GM19452 (cell line): ENCODE measurements around the gene JMJD7.

Source experiments
- ATAC-seq: cut with Tn5 transposase; IDR thresholded peaks from one replicate; pipeline ENCODE4 v1.9.1; 2021; ENCODE audit not compliant: unreplicated experiment

JMJD7 gene

GRCh38 chr15:41861736-41862356 lies 34.0 kb downstream of the JMJD7 start:
- ATAC-seq, result no peak

GRCh38 chr15:41862515-41863116 lies 34.7 kb downstream of the JMJD7 start:
- ATAC-seq, result no peak

GRCh38 chr15:41865490-41866055 lies 37.7 kb downstream of the JMJD7 start:
- no peak for ATAC-seq

GRCh38 chr15:41866263-41866703 lies 38.4 kb downstream of the JMJD7 start:
- ATAC-seq, result no peak

- no peak for ATAC-seq
Observed at GRCh38 chr15:41866872-41867579, 39.1 kb downstream of the JMJD7 start.

DNA sequence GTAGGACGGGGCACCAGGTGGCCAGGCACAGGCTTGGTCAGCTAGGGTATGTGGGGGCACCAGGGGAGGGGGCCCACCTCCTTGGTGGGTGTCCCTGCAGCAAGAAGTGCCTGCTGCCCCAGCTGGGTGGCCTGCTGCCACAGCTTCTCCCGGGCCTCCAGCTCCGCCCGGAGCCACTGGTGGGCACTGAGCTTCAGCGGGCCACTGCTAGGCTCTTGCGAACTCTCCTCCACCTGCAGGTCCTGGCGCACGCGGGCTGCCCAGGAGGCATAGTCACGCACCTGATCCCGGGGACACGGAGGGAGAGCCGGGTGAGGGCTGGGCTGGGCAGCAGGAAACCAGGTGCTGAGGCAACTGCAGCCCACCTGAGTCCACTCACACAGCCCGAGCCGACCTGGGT lies 40.4 kb downstream of the JMJD7 start:
- no peak for ATAC-seq

DNA sequence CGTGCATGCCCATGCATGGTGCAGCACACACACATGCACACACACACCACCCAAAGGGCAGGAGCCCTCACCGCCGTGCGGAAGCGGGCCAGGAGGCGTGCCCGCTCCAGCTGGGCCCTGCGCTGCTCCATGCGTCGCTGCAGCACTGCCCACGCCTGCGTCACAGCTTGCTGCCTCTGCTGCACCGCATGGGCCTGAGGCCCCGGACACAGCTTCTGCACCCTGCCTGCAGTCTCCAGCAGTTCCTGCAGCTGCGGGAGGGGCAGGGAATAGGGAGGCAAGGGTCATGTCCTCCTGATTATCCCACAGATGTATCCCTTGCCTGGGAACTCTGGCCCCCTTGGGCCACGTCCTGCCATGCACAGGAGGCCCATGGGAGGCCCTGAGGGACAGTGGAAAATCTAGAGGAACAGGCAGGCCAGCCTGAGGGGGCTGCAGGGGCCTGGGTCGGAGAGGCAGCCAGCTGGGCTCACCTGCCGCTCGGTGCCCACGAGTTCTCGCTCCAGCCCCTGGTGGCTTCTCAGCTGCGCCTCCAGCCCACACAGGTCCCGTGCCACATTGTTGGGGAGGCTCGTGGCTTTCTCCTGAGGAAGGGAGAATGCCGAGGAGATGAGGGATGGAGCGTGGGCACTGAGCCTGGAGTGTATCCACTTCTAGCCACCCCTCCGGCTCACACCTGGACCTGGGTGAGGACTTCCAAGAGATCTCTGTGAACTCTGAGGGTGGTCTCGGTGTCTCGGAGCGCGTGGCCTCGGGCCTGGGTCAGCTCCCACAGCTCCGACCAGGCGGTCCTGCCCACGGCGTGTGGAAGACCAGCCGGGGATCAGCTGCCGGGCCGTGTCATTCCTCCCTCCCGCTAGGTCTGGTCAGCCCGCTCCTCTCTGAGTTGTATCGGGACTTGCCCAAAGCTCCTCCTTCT lies 42.1 kb downstream of the JMJD7 start:
- ATAC-seq, result no peak

DNA sequence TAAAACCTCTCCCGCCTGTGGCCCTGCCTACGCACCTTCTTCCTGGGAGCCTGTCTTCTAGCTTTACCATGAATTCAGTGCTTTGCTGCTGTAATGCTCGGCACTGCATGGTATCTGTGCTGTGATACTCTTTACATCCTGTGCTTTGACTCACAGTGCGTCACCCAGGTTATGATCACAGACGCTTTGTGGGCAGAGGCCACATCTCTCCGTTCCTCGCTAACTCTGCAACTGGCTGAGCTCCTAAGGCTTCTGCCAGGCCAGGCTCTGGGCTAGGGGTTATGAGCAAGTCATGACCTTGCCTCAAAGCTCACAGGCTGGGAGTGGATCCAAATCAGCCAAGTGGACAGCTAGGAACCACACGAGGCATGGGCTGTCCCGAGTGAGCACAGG lies 42.8 kb downstream of the JMJD7 start:
- no peak for ATAC-seq

DNA sequence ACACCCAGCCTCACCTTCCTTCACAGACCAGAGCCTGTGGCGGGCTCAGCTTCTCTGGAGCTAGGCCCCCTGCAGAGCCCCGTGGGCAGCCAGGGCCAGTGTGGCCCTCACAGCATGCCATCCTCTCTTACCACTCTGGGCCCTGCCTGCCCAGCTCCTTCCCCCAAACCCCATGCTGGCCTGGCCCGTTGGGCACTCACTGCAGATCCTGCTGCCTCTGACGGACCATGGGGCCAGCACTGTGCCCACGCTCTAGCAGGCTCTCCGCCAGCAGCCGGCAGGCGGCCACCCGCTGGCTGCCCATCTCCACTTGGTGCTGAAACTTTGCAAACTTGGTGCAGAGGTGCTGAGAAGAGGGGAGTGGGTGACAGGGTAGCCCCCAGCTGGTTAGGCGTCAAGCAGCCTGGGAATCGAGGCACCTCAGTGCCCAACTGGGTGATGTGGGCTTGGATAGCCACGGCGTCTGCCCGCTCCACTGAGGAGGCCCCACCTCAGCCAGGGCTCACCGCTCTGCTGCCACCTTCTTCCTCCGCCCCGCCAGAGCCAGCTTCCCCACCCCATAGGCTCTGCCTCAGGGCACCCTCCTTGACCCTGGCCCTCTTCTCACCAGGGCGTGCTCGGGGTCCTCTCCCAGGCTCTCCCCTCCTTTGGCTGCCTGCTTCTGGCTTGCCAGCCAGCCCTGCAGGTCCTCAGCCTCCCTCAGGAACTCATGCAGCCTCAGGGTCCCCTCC lies 43.4 kb downstream of the JMJD7 start:
- ATAC-seq, result no peak

DNA sequence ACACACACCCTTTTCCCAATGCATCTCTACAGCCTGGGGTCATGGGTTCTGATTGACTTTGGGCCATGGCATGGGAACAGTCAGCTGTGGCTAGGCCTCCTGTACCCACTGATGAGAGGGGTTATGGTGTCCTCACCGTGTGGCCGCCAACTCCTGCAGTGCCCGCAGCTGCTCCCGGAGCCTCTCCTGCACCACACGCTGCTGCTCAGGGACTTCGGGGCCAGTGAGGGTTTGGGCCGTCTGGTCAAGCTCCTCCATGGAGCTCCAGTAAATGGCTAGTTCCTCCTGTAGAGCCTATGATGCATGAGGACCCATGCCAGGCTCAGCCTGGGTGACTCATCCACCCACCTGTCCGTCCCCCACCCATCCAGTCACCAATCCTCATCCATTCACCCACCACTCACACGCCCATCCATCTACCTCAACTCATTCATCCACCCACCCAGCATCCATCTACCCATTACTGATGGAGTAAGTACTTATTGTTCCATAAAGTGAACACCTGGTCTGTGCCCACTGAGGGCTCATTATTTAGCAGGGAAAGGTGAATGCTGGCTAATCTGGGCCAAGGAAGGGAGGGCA lies 44.4 kb downstream of the JMJD7 start:
- no peak for ATAC-seq

DNA sequence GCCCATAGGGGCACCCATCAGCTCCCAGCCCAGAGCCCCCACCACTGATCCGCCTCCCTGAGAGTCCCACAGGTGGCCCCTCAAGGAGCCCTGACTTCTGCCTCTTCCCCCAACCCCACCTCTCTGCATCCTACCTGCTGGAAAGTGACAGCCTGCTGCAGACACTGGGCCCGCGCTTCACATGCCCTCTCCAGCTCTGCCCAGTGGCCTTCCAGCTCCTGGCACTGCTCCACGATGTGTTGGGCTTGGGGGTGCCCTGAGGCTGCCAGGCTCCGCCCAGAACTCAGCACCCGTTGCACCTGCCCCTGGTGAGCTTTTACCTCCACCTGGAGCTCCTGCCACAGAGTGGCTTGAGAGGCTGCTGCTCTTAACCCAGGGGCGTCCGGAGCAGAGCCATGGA lies 45.8 kb downstream of the JMJD7 start:
- no peak for ATAC-seq

DNA sequence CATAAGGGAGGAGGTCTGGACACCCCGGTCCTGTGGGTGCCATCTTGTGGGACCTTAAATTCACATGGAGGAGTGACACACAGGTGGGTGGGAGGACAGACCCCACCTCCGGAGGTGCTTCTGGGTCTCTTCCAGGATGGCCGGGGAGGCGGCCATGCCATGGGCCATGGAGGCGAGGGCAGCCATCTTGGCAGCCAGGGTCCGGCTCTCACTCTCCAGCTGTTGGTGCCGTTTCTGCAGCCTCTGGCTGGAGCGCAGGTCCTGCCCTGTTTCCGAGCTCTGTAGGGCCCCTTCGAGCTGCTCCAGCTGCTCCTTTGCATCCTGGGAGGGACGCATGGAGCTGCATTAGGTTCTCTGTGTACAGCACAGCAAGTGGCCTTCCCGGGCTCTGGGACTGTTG lies 46.8 kb downstream of the JMJD7 start:
- no peak for ATAC-seq

DNA sequence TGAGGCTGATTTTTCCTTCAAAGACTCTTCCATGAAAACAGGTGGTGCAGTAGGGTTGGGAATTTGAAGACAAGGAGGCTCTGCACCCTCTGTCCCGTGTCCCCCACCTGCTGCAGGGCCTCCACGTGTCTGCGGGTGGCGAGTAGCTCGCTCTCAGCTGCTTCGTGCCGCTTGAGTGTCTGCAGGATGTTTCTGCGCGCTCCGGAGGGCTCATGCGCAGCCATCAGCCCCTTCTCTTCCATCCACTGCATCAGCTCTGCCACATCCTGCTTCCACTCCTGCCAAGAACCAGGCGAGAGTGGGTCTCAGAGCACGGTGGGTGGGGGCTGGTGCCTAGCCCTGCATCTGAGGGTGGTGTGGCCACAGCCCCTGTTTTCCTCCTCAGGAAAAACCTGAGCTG lies 48.1 kb downstream of the JMJD7 start:
- no peak for ATAC-seq

DNA sequence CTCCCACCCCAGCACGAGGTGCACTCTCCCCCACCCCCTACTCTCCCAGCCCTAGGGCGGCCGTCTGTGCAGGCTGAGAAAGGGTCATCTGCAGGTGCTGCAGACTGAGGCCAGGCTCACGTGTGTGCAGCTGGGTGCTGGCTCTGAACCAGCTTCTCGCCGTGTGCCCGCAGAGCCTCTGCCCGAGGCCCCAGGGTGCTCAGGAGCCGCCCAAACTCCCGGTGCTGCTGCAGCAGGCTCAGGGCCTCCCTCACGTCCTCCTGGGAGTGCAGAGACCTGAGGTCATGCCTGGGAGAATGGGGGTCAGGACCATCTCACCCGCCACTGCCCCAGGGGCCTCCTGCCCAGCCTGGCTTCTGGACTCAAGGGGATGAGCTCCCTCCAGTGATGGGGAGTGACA lies 48.8 kb downstream of the JMJD7 start:
- ATAC-seq, result no peak

DNA sequence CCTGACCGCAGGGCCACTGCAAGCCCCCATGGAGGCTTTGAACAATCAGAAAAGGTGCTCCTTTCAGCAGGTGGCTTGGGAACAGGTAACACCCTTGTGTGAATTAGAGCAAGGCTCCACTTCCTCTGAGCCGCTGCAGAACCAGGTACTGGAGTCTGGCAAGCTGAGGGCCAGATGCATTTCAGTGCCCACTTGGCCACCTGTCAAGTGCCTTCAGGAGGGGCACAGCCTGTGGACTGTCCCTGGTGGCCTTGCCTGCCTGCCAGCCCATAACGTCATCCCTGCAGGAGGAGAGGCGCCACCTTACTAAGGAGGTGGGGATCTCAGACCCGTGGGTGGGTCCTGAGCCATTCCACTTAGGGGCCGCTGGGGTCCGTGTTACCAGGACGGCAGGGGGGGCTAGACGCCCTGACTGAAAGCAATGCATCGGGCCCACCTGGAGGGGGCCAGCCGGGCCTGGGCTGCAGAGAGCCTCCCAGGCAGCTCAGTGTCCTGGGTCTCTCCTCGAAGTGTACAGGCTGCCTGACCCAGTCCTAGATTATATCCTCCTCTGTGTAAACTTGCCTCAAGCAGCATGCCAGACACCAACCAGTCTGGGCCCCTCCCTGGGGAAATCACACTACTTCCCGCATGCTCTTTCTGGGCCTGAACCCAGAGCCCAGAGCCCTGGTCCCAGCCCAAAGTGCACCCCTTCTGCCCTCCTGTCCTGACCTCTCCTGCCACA lies 49.9 kb downstream of the JMJD7 start:
- no peak for ATAC-seq

DNA sequence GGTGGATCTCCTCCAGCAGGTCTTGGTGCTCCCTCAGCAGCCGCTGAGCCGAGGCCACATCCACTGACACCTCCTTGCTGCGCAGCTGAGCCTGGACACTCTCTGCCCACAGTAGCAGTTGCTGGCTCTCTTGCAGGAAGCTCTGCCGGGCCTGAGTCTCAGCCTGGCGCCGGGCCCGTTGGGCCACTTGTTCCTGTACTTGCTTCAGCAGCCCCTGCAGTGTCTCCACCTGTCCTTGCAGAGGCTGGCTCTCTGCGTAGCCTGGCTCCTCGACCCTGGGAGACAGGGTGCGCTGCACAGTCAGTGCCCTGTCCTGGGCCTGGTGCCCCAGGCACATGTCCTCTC lies 50.4 kb downstream of the JMJD7 start:
- no peak for ATAC-seq

- ATAC-seq, result no peak
Observed at GRCh38 chr15:41879321-41879845, 51.5 kb downstream of the JMJD7 start.

GRCh38 chr15:41880156-41880877 lies 52.4 kb downstream of the JMJD7 start:
- no peak for ATAC-seq

DNA sequence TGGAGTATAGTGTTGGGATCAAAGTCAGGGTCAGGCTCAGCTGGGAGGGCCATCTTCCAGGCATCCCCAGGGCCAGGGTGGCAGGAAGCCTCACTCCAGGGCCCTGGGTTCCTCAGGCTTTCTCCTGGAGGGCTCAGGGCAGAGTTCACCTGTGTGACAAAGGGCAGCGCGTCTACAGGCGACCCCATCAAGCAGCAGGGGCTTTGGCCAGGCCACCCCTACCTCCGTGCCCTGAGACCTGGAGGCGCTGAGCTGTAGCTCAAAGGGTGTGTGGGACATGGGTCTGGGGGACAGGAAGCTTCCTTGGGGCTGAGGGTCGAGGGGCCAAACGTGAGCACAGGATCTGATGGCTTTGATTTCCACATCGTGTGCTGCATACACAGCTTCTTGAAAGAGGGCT lies 53.2 kb downstream of the JMJD7 start:
- ATAC-seq, result no peak
